ENCODE measurements around the gene MYH9. TPM values are rescaled to one million over a fixed set of nuclear protein-coding genes. Genes with fewer than 3 reads are reported as not detected.

MYH9 gene
- total RNA-seq, 6 experiments from 2014 or later, result 881 to 1,084 (median 937) TPM

GRCh38 chr22:36311386-36312085, 76.2 kb downstream of the MYH9 start:
- Mint-ChIP-seq H3K4me1 (ENCODE audit: low read depth) (peaks cover 6% of the 10 kb centered on the region), H3K36me3 (ENCODE audit: low read depth) (peaks cover 54% of the 10 kb centered on the region)

GRCh38 chr22:36308880-36309279, 78.9 kb downstream of the MYH9 start:
- Mint-ChIP-seq H3K36me3 (ENCODE audit: low read depth) (peaks cover 61% of the 10 kb centered on the region), H3K27me3 (ENCODE audit: insufficient read depth) (peaks cover 65% of the 10 kb centered on the region), H3K27ac (peak overlapping the region; percentile 52), H3K4me1 (ENCODE audit: low read depth) (peaks cover 21% of the 10 kb centered on the region), H3K4me3 (peak overlapping the region; percentile 50; the same call in 1 of the 2 replicates), H3K9me3 (peaks cover 6% of the 10 kb centered on the region; the same call in 1 of the 2 replicates)
- no peak for DNase-seq
- no peak for TF ChIP-seq CTCF (IDR thresholded peaks at IDR 0.05)

More at GRCh38 chr22:36311386-36312085, 76.2 kb downstream of the MYH9 start:
- Mint-ChIP-seq H3K4me3 (peak overlapping the region; percentile 41; the same call in 1 of the 2 replicates), H3K27me3 (ENCODE audit: insufficient read depth) (peaks cover 68% of the 10 kb centered on the region), H3K27ac (peak overlapping the region; percentile 42), H3K9me3 (peaks cover 6% of the 10 kb centered on the region; the same call in 1 of the 2 replicates)
- no peak for DNase-seq
- no peak for TF ChIP-seq CTCF (IDR thresholded peaks at IDR 0.05)

GRCh38 chr22:36306227-36306626, 81.5 kb downstream of the MYH9 start:
- Mint-ChIP-seq H3K27me3 (ENCODE audit: insufficient read depth) (peaks cover 60% of the 10 kb centered on the region), H3K27ac (no peak overlapping the region), H3K9me3 (peaks cover 6% of the 10 kb centered on the region; the same call in 1 of the 2 replicates), H3K4me1 (ENCODE audit: low read depth) (peaks cover 45% of the 10 kb centered on the region), H3K4me3 (peak overlapping the region; percentile 29; the same call in 1 of the 2 replicates), H3K36me3 (ENCODE audit: low read depth) (peaks cover 60% of the 10 kb centered on the region)
- no peak for DNase-seq
- no peak for TF ChIP-seq CTCF (IDR thresholded peaks at IDR 0.05)

- peak overlapping the region; percentile 32; the same call in 1 of the 2 replicates for H3K4me3 Mint-ChIP-seq
- DNase-seq, result no peak
- TF ChIP-seq CTCF (IDR thresholded peaks at IDR 0.05), result no peak
- H3K27me3 Mint-ChIP-seq (ENCODE audit: insufficient read depth), result peaks cover 59% of the 10 kb centered on the region
- peaks cover 7% of the 10 kb centered on the region; the same call in 1 of the 2 replicates for H3K9me3 Mint-ChIP-seq
- H3K36me3 Mint-ChIP-seq (ENCODE audit: low read depth), result peaks cover 64% of the 10 kb centered on the region
- H3K27ac Mint-ChIP-seq, result peak overlapping the region; percentile 54
- H3K4me1 Mint-ChIP-seq (ENCODE audit: low read depth), result peaks cover 45% of the 10 kb centered on the region
Observed at GRCh38 chr22:36305813-36306212, 82.0 kb downstream of the MYH9 start.

- no peak for DNase-seq
- Mint-ChIP-seq H3K27ac (peak overlapping the region; percentile 96), H3K27me3 (ENCODE audit: insufficient read depth) (peaks cover 61% of the 10 kb centered on the region), H3K9me3 (peaks cover 9% of the 10 kb centered on the region; the same call in 1 of the 2 replicates), H3K4me1 (ENCODE audit: low read depth) (peaks cover 45% of the 10 kb centered on the region), H3K36me3 (ENCODE audit: low read depth) (peaks cover 60% of the 10 kb centered on the region), H3K4me3 (peak overlapping the region; percentile 34; the same call in 1 of the 2 replicates)
- TF ChIP-seq CTCF (IDR thresholded peaks at IDR 0.05), result no peak
Observed at GRCh38 chr22:36304429-36304828, 83.3 kb downstream of the MYH9 start.
